Activated B cell treated with CpG ODN at 0.5 μM for 24 hours (primary cell): ENCODE results near the gene TTLL13. TPM values are rescaled to one million over a fixed set of nuclear protein-coding genes. Genes with fewer than 3 reads are reported as not detected.

Experiments used
- ATAC-seq: fragments of 200-7000 bp; cut with Tn5 transposase; one replicate; pipeline ENCODE4 v1.10.0; 2021; ENCODE audit warnings: low read depth, mild to moderate bottlenecking, moderate library complexity
- CTCF ChIA-PET: fragments of 350-600 bp; sonication (Branson Sonifier 250); formaldehyde crosslinking; loops from one replicate; lab custom pipeline; 2021; ENCODE audit warnings: antibody characterized with exemption; lab: Charles Lee
- POLR2A ChIA-PET: fragments of 350-600 bp; sonication (Branson Sonifier 250); formaldehyde crosslinking; loops from one replicate; lab custom pipeline; 2021; ENCODE audit warnings: antibody characterized with exemption; lab: Charles Lee
- DNase-seq: peaks from one replicate; pipeline ENCODE4 v3.0.0; 2022
- H3K27ac Mint-ChIP-seq: one replicate; pipeline ENCODE4 v1.8.0; 2020; ENCODE audit warnings: mixed read lengths
- H3K27me3 Mint-ChIP-seq: one replicate; pipeline ENCODE4 v1.8.0; 2021; ENCODE audit warnings: mixed read lengths
- H3K36me3 Mint-ChIP-seq: one replicate; pipeline ENCODE4 v1.8.0; 2021; ENCODE audit warnings: low read depth, mixed read lengths
- H3K4me1 Mint-ChIP-seq: one replicate; pipeline ENCODE4 v1.8.0; 2021; ENCODE audit warnings: mixed read lengths
- H3K4me3 Mint-ChIP-seq: one replicate; pipeline ENCODE4 v1.8.0; 2020; ENCODE audit warnings: mild to moderate bottlenecking, mixed read lengths
- H3K9me3 Mint-ChIP-seq: one replicate; pipeline ENCODE4 v1.8.0; 2020; ENCODE audit warnings: mixed read lengths
- intact Hi-C: fragments of 100-400 bp; cut with micrococcal nuclease; formaldehyde crosslinking; loops from one replicate; pipeline ENCODE4 v1.15.1; 2024
- total RNA-seq: library from RNA; stranded (reverse); gene quantifications from 2 replicates; pipeline ENCODE4 v1.2.3, GENCODE V29; 2022
- TF ChIP-seq, protein P1 (sequence below): fragments of 200-600 bp; IDR thresholded peaks from one replicate; pipeline ENCODE4 v1.8.0; 2022; ENCODE audit warnings: antibody characterized with exemption, mild to moderate bottlenecking

TTLL13 gene
- total RNA-seq, 1 donor from 2014 or later, result 0.49 TPM

- no peaks in the 10 kb centered on the region for H3K27me3 Mint-ChIP-seq
- peaks cover 64% of the 10 kb centered on the region for H3K4me1 Mint-ChIP-seq
- DNase-seq, result peak; percentile 70
- POLR2A ChIA-PET, result interaction anchor here (0.6 to 3.9 kb wide), 7 partner anchors 12 to 626 kb away, joined by 5 to 29 read pairs (median 5); partner anchors contain the start of genes CIB1, GDPGP1 and SEMA4B
- peaks cover 66% of the 10 kb centered on the region for H3K36me3 Mint-ChIP-seq
- H3K9me3 Mint-ChIP-seq, result no peaks in the 10 kb centered on the region
- CTCF ChIA-PET, result interaction anchor here (0.6 to 9.9 kb wide), 8 partner anchors 8 to 79 kb away, joined by 3 to 130 read pairs (median 6); partner anchors contain the start of genes CIB1, GDPGP1 and SEMA4B
- TF ChIP-seq, protein P1, sequence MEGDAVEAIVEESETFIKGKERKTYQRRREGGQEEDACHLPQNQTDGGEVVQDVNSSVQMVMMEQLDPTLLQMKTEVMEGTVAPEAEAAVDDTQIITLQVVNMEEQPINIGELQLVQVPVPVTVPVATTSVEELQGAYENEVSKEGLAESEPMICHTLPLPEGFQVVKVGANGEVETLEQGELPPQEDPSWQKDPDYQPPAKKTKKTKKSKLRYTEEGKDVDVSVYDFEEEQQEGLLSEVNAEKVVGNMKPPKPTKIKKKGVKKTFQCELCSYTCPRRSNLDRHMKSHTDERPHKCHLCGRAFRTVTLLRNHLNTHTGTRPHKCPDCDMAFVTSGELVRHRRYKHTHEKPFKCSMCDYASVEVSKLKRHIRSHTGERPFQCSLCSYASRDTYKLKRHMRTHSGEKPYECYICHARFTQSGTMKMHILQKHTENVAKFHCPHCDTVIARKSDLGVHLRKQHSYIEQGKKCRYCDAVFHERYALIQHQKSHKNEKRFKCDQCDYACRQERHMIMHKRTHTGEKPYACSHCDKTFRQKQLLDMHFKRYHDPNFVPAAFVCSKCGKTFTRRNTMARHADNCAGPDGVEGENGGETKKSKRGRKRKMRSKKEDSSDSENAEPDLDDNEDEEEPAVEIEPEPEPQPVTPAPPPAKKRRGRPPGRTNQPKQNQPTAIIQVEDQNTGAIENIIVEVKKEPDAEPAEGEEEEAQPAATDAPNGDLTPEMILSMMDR, result no peak
- H3K4me3 Mint-ChIP-seq, result no peak overlapping the region
- peak; percentile 77 for ATAC-seq
- peak overlapping the region; percentile 95 for H3K27ac Mint-ChIP-seq
- intact Hi-C loops, result loop anchor here (1.0 kb wide), 7 partner anchors 12 to 479 kb away; partner anchors contain the start of gene NGRN
These were observed 29.8 kb upstream of the TTLL13 start for GRCh38 chr15:90219421-90220141.

GRCh38 chr15:90221246-90221900, 28.0 kb upstream of the TTLL13 start:
- Mint-ChIP-seq H3K27ac (peak overlapping the region; percentile 56), H3K4me3 (no peak overlapping the region), H3K27me3 (no peaks in the 10 kb centered on the region), H3K4me1 (peaks cover 49% of the 10 kb centered on the region), H3K9me3 (no peaks in the 10 kb centered on the region), H3K36me3 (peaks cover 78% of the 10 kb centered on the region)
- DNase-seq (no peak), ATAC-seq (peak; percentile 43)
- intact Hi-C loops, result no loop called here
- TF ChIP-seq, protein P1, result no peak
- ChIA-PET POLR2A (interaction anchor here (1.2 to 2.7 kb wide), 5 partner anchors 12 to 59 kb away, joined by 3 to 11 read pairs (median 9); partner anchors contain the start of genes CIB1, GDPGP1, NGRN and SEMA4B), CTCF (interaction anchor here (0.6 to 9.9 kb wide), 15 partner anchors 11 to 134 kb away, joined by 3 to 130 read pairs (median 4); partner anchors contain the start of genes CIB1, GDPGP1, NGRN and SEMA4B)

- Mint-ChIP-seq H3K4me1 (peaks cover 37% of the 10 kb centered on the region), H3K9me3 (no peaks in the 10 kb centered on the region), H3K27me3 (no peaks in the 10 kb centered on the region), H3K36me3 (peaks cover 81% of the 10 kb centered on the region), H3K4me3 (no peak overlapping the region), H3K27ac (peak overlapping the region; percentile 12)
- POLR2A ChIA-PET, result interaction anchor here (0.7 to 2.7 kb wide), 4 partner anchors 9 to 71 kb away, joined by 3 to 11 read pairs (median 4); partner anchors contain the start of genes CIB1 and GDPGP1
- ATAC-seq (no peak), DNase-seq (no peak)
- TF ChIP-seq, protein P1, result no peak
- CTCF ChIA-PET, result interaction anchor here (0.7 to 9.9 kb wide), 6 partner anchors 10 to 79 kb away, joined by 3 to 130 read pairs (median 3); partner anchors contain the start of genes CIB1 and GDPGP1
- intact Hi-C loops, result no loop called here
These were observed 26.8 kb upstream of the TTLL13 start for GRCh38 chr15:90222547-90222946.

DNA sequence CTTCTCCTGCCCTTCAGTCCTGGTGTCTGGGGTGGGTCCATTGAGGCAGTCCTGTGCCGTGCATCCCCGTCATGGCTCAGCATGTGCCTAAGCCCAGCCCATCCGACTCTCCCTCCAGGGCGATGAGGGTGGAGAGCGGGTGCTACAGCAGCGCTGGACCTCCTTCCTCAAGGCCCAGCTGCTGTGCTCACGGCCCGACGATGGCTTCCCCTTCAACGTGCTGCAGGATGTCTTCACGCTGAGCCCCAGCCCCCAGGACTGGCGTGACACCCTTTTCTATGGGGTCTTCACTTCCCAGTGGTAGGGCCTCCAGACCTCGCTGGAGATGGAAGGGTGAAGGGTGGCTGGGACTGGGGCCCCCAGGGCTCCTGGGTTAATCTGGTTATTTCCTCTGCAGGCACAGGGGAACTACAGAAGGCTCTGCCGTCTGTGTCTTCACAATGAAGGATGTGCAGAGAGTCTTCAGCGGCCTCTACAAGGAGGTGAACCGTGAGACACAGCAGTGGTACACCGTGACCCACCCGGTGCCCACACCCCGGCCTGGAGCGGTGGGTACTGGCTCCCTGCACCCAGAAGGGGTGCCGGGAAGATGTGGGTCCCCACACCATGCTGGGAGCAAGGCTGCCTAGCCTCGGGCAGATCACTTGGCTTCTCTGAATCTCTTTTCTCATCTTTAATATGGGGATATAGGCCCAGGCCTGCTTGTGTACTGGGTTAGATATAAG, 25.8 kb upstream of the TTLL13 start:
- intact Hi-C loops, result no loop called here
- H3K27ac Mint-ChIP-seq, result peak overlapping the region; percentile 6
- no peak overlapping the region for H3K4me3 Mint-ChIP-seq
- peaks cover 27% of the 10 kb centered on the region for H3K4me1 Mint-ChIP-seq
- ATAC-seq (no peak), DNase-seq (no peak)
- H3K36me3 Mint-ChIP-seq, result peaks cover 79% of the 10 kb centered on the region
- TF ChIP-seq, protein P1, result no peak
- ChIA-PET CTCF (interaction anchor here (5.3 kb wide), 1 partner anchor 9 kb away, joined by 44 read pairs; the partner anchor contains the start of genes CIB1 and GDPGP1), POLR2A (interaction anchor here (0.6 to 2.7 kb wide), 3 partner anchors 10 to 62 kb away, joined by 3 to 11 read pairs (median 4); partner anchors contain the start of genes CIB1 and GDPGP1)
- H3K27me3 Mint-ChIP-seq, result no peaks in the 10 kb centered on the region
- no peaks in the 10 kb centered on the region for H3K9me3 Mint-ChIP-seq
